Measurements from ENCODE around the gene ELOVL6.
"Not testable (repeated sequence)": the region's sequence is repeated elsewhere in the genome, so short reads cannot be mapped to it uniquely, and the experiment has no call there.

The ELOVL6 gene

DNA sequence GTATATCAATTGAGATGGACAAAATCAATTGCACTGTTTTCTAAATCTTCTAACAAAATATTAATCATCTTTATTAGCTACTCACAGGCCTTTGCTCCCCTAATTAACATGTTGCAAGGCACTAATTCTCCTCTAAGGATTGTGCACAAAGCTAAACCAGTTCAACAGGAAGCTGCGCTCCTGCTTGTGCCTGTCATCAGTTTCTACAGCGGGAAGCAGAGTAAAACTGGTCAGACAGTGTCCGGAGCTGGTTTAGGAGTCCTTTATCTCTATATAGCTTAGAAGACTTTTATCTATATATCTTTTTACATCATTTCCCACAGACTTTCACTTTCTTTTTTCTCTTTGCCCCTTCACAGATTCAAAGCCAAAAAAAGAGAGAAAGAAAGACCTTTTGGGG is 79.1 kb downstream of the ELOVL6 start:
- DNase-seq, result no peak

DNA sequence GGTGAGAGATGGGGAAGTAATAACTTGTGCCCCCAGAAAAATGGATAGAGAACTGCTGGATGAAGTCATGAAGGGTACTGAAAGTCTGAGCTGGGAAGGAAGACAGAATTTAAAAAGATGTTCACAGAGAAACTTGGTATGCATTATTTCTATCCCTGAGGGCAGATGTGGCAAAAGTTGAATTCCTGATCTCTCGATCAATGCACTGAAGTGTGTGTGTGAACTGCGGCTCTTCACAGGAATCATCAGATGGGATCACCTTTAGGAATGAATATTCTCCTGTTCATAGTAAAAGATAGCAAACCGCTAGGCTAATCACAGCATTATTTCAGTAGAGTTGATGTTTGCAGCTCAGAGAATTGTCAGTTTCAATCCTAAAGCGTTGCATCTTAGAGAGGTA is 86.4 kb downstream of the ELOVL6 start:
- DNase-seq, result no peak

DNA sequence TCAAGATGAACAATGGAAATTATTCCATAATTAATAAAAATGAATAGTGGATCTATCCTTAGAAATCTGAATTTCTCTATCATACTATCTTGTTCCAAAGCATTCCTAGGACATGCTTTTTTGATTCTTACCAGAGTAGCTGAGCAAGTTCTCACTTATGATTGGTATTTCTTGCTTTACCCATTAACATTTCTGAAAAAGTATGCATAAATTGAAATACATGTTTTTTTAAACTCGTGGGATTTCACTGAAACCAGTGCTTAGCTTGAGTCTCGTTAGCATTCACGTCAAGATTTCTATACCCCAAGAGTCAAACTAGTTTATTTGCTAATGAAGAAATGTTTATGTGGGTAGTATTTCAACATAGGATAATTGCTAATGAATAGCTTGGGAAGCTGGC is 89.0 kb downstream of the ELOVL6 start:
- DNase-seq, result no peak

DNA sequence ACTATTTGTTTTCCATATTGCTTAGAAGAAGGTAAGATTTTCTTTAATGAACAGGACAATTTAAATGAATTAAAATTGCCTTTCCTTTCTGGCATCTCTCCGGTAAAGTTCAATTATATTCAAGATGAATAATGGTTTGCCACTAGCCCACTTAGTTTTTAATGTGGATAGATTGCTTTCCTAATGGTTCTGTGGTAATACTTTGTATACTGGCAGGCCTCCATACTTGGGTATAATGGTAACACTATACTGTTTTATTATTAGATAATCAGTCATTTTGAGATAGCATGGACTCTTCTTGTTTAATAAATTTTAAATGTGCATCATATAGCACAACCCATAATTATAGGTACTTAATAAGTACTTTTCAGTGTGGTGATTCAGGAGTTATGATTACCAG is 89.5 kb downstream of the ELOVL6 start:
- no peak for DNase-seq

DNA sequence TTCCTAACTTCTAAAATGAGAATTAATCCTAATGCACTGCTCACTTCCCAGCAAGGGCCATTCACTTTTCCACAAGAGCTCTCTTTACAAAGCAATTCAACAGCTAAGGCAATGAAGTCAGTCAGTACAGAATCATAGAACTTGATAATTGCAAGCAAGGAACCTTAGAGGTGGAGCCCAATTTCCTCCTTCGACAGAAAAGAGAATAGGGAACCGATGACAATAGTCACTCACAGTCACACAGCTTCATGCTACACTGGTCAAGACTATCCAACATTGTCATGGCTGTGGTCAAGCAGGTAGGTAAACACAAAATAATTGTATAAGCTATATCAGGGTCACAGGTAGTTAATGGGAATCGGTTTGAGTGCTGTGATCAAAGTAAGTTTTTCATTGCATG is 90.0 kb downstream of the ELOVL6 start:
- no peak for DNase-seq

DNA sequence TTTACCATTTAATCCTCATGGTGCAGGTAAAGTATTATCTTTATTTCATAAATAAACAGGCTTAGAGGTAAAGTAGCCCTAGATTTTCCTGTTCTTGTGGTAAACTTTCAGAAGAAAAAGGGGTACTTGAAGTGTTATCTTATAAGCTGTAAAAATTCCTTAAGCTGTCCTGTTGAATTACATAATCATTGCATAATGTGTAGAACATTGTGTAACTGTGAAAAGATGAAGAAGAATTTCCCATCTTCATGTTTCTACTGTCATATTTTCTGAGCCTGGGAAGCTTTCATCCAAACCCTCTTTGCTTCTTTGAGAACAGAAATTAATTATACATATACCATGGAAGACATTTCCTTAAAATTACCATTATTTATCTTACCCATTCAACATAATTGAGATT is 90.5 kb downstream of the ELOVL6 start:
- DNase-seq, result no peak

DNA sequence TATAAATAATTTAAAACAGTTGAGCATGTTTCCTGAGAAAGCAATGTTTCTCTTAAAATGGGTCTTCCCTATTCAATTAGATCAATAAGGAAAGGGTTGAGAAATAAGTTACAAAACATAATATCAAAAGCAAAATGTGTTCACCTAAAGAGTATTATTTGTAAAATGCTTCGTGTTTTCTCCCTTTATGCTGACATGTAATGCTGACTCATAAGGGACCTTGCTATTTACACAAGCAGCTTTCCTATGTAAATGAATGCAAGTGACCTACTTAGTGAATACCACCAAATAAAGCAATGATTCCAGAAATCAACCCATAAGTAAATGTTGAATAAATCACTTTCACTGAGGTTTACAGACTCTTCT is 91.5 kb downstream of the ELOVL6 start:
- DNase-seq, result no peak

DNA sequence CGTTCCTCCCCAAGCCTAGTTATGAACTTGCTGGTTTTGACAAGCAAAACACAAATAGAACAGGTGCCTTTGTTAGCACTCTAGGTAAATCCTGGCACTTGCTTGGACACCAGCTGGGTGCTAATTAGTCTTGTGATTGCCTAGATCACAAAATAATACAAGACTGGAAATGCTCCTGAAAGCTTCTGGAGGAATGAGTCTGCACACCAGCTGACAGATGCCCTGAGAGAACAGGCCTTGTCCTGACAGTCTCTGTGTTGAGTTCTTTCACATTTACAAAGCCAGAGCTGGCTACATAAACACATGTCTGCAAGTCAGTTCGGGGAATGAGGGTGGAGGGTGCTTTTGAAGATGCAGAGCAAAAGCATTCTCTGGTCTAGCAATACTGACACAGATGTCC is 93.8 kb downstream of the ELOVL6 start:
- DNase-seq, result no peak

DNA sequence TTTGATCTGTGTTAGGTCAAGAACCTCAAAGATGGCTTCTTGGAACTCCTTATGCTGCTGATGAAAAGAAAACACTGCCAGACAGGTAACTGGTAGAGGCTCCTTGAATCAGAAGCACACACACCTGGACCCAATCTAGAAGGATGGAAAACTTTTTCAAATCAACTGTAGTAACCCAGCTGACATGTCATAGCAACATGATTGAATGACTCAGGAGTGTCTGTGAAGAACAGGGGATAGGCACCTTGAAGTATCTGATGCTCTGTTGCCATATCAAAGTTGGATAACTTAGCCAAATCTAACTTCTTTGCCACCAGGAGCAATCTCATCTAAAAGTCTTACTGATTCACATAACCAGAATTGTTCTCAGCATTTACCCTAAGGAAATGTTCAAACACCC is 98.8 kb downstream of the ELOVL6 start:
- no peak for DNase-seq

DNA sequence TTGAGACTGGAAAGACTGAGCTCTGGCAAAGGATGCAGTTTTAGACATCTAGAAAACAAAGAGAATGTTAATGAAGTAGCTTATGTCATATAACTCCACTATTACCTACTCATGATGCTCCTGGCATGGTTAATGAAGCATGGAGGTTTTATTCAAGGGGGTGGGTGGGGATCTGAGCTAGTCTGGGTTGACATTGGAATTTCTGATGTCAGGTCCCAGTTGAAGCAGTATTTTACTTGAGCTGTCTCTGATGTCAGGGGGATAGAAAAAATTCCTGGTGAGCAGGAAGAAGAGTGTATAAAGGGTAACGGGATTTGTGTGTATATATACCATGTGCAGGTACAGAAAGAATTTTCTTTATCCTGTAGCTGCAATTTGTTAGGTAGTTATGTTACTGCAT is 102.0 kb downstream of the ELOVL6 start:
- DNase-seq, result no peak

DNA sequence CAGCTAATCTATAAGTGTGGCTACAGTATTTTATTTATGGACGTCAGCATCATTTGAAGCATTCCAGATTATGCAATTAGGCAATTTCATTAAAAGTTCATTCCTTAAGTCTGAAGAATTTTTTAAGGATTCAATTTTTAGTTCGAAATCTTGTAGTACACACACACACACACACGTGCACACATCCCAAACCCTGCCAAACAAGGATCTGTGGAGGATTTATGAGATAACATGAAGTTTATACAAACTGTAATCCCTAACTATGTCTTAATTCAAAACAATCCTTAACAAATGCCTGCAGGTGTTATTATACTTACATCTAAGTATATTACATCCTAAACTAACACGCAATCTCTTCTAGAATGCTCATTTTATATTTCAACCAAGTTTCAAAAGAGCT is 105.8 kb downstream of the ELOVL6 start:
- no peak for DNase-seq

DNA sequence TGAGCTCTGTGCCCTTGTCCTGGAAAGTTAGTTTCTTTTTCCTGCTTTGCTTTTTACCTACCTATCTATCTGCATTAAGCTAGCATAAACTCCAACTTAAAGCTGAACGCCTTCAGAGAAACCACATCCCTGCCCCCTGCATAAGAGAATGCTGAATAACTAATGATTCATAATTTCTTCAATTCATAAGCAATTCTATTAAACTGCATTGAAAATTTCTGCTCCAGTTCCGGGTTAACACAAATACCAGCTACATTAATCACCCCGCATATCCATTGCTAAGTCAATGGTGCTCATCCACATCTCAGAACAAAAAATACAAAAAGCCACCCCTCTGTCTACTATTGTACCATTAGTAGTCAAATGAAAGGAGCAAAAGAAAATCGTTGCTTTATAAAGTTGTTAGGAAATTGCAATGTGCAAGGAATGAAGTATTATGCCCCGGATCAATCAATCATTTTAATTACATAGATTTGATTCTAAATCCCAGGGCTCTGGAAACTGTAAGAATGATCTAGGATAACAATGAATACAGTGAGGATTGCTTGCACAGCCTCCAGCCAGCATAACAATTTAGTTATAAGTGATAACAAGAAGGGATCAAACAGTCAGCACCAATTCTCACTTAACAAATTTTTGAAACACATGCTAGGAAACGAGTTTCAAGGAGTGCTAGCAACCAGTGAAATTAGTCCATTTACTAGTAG is 106.8 kb downstream of the ELOVL6 start:
- no peak for DNase-seq

DNA sequence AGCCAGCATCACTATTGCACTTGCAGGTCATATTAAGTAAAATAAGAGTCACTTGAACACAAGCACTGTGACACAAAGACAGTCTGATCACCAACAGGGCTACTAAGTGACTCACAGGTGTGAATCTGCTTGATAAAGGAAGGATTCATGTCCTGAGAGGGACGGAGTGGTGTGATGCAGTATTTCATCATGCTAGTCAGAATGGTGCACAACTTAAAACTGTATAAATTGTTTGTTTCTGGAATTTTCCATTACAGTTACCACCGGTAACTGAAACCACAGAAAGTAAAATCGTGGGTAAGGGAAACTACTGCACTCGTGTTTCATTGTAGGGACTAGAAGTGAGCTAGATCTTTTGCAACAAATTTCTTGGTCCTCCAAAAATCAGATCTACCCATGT is 109.7 kb downstream of the ELOVL6 start:
- no peak for DNase-seq

DNA sequence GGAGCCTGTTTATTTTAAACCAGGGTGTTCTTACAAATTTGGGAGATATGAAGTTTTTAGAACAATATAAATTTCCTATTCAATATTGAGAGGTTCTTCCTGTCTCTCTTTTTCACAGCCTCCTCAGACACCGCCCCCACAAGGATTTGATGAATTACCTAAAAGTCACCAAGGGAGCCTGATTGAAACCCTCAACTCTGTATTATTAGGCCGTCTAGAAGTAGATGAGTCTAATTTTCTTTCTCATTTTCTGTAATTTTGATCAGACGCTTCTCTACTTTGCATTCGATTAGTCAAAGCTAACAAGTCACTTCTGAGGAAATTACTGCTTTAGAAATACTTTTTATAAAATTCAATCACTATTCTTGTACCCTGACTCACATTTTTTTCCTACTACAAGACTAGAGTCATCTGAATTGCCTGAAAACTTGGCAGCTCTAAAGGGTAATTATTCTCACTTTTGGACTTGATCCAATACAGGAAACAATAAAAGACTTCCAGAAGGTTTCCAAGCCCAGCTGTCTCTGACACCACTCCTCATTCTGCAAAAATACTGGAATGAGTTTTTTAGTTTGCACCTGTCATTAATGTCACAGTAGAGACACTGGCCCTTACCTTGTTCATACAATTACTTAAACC is 111.2 kb downstream of the ELOVL6 start:
- DNase-seq, result no peak

DNA sequence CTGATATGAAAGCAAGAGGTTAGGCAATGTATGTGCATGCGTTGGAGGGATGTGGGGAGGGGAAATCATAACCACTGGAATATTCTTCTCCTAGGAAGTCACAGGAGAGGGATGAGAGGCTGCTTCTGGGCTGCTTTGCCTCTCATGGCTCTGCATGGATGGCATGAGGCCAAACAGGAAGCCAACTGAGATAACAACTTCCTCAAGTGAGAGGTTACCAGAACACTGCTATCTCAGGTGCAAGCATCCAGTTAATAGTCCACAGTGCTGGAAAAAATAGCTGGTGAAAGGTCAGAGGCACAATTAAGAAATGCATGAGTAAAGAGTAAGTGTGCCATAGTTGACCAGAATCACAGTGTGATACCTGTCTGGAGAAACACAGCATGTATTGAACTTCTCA is 113.3 kb downstream of the ELOVL6 start:
- peak; percentile 24 for DNase-seq

DNA sequence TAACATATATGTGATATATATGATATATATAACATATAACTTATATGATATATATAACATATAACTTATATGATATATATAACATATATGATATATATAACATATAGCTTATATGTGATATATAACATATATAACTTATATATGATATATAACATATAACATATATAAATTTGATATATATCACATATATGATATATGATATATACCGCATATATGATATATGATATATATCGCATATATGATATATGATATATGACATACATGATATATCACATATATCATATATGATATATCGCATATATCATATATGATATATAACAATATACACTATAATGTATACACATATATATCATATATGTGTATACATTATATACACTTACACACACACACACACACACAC is 114.3 kb downstream of the ELOVL6 start:
- no peak for DNase-seq

DNA sequence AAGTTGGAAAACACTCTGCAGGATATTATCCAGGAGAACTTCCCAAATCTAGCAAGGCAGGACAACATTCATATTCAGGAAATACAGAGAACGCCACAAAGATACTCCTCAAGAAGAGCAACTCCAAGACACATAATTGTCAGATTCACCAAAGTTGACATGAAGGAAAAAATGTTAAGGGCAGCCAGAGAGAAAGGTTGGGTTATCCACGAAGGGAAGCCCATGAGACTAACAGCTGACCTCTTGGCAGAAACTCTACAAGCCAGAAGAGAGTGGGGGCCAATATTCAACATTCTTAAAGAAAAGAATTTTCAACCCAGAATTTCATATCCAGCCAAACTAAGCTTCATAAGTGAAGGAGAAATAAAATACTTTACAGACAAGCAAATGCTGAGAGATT is 120.3 kb downstream of the ELOVL6 start:
- DNase-seq, result not testable (repeated sequence)

DNA sequence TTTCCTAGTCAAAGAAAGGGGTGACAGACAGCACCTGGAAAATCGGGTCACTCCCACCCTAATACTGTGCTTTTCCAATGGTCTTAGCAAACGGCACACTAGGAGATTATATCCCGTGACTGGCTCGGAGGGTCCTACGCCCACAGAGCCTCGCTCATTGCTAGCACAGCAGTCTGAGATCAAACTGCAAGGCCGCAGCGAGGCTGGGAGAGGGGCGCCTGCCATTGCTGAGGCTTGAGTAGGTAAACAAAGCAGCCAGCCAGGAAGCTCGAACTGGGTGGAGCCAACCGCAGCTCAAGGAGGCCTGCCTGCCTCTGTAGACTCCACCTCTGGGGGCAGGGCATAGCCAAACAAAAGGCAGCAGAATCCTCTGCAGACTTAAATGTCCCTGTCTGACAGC is 121.6 kb downstream of the ELOVL6 start:
- not testable (repeated sequence) for DNase-seq

DNA sequence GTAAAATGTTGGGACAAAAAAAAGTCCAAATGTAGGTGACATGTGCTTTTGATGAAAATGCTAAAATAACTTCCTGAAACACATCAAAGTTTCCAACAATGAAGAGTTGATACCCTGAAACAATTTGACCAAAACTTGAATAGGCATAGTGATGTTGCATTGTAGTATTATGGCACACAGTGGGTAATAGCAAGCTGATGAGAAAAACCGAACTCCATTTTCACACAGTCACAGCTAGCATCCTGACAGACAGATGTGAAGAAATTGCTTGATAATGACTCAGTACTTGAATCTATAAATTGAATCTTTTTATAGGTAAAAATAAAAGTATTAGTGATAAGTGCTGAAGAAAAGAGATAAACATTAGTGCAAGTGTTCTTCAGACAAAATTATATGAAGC is 122.5 kb downstream of the ELOVL6 start:
- no peak for DNase-seq

DNA sequence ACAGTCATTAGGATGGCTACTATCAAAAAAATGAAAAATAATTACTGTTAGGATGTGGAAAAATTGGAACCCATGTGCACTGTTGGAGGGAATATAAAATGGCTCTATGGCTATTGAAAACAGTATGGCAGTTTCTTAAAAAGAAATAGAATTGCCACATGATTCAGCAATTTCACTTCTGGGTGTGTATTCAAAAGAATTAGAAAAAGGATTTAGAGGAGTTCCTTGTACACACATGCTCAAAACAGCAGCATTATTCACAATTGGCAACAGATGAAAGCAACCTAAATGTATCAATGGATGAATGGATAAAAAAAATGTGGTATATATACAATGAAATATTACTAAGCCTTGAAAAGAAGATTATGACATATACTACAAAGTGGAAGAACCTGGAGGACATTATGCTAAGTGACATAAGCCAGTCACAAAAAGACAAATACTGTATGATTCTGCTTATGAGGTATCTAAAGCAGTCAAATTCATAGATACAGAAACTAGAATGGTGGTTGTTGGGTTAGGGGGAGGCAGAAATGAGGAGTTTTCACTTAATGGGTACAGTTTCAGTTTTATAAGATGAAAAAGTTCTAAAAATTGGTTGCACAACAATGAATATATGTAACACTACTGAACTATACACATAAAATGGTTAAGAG is 123.2 kb downstream of the ELOVL6 start:
- no peak for DNase-seq

DNA sequence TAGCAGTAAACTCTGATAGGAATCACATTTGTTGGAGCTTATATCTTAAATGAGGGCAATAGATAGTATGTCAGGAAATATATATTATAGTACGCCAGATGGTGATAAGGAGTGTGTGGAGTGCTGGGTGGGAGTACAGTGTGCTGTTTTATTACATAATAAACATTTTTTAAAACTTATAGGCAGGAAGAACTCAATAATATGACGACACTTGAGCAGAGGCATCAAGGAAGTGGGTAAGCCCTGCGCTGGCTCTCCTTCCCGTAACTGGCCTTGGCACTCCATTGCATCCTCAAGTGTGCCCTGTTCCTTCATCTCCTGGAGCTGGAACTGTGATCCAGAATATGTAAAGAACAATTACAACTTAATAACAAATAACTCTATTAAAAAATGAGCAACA is 123.8 kb downstream of the ELOVL6 start:
- no peak for DNase-seq

DNA sequence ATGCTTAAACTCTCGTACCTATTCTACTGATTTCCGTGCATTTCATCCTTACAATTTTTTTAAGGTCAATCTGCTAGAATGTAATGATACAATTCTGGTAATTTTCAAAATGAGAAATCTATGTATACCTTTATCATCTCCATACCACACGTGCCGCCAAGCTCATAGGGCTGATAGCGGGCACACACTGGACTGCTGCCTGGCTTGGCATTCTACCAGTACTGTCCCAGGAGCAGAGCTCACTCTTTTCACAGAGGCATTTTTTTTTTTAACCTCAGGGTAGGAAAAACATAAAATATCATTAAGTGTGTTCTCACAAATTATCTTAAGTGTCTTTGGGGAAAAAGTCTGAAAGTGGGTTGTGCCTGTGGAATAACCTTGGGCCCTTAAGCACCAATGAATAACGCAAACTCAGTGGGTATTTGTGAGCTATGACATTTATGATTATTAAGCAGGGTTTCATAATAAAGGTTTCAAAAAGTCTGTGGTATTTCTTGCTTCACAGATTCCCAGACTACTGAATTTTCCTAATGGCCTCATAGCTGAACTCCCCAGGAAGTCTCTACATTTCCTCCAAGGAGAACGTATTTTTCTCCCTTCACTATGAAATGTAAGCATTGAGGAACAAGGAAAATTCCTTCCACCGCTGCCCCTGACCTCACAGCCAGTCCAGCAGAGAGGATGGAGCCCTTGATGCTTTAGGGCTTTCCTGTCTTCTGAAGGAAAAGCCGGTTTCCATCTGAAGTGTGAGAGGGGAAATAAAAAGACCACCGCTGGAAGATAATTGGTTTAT is 125.2 kb downstream of the ELOVL6 start:
- no peak for DNase-seq

DNA sequence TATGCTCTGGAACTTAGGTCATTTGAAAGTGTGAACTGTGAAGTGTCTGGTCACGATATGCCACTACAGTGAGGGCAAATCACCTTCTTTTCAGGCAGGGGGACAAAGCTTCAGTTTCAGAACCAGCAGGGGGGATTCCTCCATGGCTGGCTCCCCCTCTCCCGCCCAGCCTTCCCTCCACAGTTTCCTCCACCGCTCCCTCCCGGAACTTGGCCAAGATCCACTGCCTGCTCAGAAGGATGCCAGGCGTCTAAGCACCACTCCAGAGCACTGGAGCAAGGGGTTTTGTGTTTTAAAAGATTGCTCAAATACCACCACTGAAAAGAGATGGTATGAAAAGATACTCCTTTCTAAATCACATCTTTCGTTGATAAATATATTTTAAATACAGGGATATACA is 126.9 kb downstream of the ELOVL6 start:
- DNase-seq, result no peak

DNA sequence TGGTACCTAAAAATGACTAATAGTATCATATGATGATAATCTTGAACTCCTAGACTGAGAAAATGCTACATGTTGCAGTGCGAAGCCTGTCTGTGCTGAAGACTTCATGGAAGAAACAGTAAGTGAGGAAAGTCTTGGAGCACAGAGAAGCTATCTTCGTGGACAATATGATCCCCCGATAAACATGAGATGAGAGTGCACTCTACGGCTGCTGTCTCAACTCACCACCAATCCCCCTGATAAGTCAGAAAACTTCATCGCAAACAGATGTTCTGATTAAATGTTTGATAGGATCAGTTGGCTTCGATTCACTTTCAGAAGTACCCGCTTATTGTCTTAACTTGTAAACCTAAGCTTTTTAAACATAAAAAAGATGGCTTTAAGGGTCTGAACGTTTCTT is 130.2 kb downstream of the ELOVL6 start:
- DNase-seq, result no peak
